T-helper 9 cell (primary cell): Measurements from ENCODE around the gene ROMO1.
"Not testable (repeated sequence)": the region's sequence is repeated elsewhere in the genome, so short reads cannot be mapped to it uniquely, and the experiment has no call there.

Source experiments
- DNase-seq: peaks from one replicate; pipeline ENCODE4 v3.0.0-alpha.2; 2020

Gene ROMO1

DNA sequence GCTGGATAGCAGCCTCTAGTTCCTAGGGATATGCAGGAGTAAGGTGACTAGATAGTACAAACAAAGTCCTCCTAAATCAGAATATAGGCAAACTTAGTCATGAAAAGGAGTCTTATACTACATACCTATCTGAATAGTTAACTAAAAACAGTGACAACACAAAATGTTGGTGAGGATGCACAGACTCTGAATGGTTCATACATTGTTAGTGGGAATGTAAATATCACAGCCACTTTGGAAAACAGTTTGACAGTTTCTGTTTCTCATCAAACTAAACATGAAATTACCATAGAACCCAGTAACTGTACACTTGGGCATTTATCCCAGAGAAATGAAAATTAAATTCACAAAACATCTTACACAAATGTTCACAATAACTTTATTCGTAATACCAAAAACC is 17.2 kb upstream of the ROMO1 start:
- DNase-seq, result no peak

- DNase-seq, result not testable (repeated sequence)
Measured at GRCh38 chr20:35685368-35685767, 13.8 kb upstream of the ROMO1 start.

DNA sequence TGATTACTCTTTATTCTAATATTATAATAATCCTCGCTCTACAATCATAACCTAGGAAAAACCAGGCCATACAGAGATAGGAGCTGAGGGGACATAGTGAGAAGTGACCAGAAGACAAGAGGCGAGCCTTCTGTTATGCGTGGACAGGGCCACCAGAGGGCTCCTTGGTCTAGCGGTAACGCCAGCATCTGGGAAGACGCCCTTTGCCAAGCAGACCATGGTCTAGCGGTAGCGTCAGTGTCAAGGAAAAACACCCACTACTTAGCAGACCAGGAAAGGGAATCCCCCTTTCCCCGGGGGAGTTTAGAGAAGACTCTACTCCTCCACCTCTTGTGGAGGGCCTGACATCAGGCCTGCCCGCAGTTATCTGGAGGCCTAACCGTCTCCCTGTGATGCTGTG is 12.3 kb upstream of the ROMO1 start:
- not testable (repeated sequence) for DNase-seq

DNA sequence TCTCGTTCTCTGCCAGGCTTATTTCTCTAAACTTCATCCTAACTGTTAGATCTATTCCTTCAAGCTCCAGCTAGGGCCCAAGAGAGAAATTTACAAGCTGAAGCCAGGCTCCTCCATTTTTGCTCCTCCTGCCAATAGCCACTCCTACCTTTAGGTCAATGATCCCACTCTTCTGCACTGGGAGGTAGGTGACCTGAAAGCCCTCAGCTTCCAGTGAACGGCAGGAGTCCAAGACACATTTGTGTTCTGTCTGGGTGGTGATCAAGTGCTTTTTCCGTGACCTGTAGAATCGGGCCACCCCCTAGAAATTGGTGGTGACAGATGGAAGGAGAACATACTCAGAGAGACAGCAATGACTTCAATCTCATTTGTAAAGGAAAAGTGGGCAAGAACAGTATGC is 8.9 kb upstream of the ROMO1 start:
- DNase-seq, result no peak

GRCh38 chr20:35695245-35695749 is 3.9 kb upstream of the ROMO1 start:
- no peak for DNase-seq

- no peak for DNase-seq
Measured at GRCh38 chr20:35695978-35696377, 3.2 kb upstream of the ROMO1 start.

DNA sequence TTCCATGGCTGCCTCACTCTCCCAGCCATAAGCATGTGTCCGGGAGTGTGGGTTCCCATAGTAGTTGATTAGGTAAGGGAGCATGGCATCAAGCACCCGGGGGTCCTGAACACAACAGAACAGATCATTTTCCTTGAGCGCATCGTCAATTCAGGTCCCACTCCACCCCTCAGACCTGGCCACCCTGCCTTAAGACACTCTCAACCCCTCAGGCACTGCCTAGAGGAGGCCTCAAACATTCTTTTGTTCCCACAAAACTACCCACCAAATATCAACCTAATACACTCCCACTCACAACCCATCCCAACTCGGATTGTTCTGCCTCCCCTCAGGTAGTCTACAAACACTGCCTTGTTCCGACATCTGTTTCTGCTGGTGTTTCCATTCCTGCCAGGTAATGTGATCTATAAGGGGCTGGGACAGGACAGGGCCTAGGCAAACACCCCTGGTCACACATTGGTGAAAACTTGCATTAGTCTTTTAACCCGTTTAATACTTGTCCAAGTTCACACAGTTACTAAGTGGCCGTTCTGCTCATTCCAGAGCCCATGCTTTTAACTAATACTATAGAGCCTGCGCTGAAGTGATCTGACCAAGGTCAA is 1.4 kb upstream of the ROMO1 start:
- DNase-seq, result no peak

- no peak for DNase-seq
Measured at GRCh38 chr20:35698298-35699126, 693 bp upstream of the ROMO1 start.

- DNase-seq, result no peak
Measured at GRCh38 chr20:35699957-35700624, 886 bp downstream of the ROMO1 start.

DNA sequence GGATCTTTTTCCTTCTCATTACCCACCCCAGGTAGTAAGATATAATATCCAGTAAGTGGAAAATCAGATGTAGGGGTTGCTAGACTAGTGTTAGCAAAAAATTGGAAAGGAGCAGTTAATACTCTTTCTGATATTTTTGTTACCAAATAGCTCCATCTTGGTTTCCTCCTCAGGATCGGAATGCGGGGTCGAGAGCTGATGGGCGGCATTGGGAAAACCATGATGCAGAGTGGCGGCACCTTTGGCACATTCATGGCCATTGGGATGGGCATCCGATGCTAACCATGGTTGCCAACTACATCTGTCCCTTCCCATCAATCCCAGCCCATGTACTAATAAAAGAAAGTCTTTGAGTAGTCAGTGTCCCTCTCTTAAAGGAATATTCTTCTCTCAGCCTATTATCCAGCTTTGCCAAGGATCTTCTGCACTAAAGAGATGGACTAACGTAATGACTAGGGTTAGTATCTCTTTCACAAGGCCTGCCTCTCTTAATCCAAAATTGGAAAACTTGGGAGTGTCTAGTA is 1.5 kb downstream of the ROMO1 start:
- DNase-seq, result no peak

DNA sequence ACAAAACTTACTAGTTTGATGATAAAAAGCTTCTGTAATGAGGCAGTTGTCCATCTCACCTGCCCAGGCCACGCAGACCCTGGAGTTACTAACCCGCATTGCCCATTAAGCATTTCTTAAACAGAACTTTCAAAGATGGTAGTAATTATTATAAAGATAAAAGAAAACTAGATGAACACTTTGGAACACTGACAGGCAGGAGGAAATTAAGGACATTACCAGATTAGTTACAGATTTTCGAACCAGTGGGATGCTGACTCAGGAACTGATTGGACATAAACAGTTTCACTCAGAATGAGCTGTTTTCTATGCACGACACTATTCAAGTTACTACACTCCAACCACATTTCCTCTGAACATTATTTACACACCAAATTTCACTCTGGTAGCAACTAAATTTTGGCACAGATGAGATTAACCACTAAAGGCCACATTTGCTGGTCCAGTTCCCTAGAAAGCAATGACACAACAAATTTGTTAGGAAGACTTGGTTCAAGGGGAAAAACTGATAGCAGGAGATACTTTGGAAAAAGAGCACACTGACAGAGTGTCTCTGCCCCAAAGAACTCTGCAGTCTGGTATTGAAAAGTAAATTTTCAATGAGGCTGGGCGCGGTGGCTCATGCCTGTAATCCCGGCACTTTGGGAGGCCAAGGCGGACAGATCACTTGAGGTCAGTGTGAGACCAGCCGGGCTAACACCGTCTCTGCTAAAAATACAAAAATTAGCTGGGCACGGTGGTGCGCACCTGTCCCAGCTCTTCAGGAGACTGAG is 3.0 kb downstream of the ROMO1 start:
- DNase-seq, result no peak

- no peak for DNase-seq
Measured at GRCh38 chr20:35702824-35703695, 3.9 kb downstream of the ROMO1 start.

GRCh38 chr20:35704514-35705261 is 5.5 kb downstream of the ROMO1 start:
- DNase-seq, result no peak

DNA sequence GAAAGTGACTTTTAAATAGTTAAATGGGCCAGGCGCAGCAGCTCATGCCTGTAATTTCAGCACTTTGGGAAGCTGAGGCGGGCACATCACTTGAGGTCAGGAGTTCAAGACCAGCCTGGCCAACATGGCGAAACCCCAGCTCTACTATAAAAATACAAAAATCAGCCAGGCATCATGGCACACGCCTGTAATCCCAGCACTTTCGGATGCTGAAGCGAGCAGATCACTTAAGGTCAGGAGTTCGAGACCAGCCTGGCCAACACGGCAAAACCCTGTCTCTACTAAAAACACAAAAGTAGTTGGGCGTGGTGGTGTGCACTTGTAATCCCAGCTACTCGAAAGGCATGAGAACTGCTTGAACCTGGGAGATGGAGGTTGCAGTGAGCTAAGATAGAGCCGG is 6.7 kb downstream of the ROMO1 start:
- DNase-seq, result not testable (repeated sequence)

GRCh38 chr20:35706591-35707529 is 7.7 kb downstream of the ROMO1 start:
- not testable (repeated sequence) for DNase-seq

- DNase-seq, result no peak
Measured at GRCh38 chr20:35708502-35708901, 9.3 kb downstream of the ROMO1 start.

GRCh38 chr20:35709259-35709658 is 10.1 kb downstream of the ROMO1 start:
- DNase-seq, result no peak

DNA sequence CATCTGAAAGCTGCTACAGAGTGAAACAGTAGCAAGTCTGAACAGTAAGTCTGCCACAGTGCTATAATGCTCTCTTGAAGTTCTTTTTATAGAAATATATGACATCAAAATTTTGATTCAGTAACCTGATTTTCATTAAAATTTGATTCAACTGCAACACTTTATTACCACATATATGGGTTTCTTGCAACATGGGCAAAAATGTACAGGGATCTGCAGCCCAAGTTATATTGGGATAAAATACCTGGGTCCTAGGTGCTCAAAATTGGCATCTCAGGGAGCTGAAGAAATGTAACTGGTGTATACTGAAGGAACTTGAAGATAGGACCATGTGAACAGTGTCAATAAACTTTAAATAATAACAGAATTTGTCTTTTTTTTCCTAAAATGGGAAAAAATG is 10.8 kb downstream of the ROMO1 start:
- DNase-seq, result no peak

- DNase-seq, result no peak
Measured at GRCh38 chr20:35710884-35711587, 11.8 kb downstream of the ROMO1 start.
